ENCODE results near the gene NOP9.

NOP9 gene

GRCh38 chr14:24254630-24255392 lies 44.8 kb upstream of the NOP9 start:
- TF ChIP-seq, protein P1, sequence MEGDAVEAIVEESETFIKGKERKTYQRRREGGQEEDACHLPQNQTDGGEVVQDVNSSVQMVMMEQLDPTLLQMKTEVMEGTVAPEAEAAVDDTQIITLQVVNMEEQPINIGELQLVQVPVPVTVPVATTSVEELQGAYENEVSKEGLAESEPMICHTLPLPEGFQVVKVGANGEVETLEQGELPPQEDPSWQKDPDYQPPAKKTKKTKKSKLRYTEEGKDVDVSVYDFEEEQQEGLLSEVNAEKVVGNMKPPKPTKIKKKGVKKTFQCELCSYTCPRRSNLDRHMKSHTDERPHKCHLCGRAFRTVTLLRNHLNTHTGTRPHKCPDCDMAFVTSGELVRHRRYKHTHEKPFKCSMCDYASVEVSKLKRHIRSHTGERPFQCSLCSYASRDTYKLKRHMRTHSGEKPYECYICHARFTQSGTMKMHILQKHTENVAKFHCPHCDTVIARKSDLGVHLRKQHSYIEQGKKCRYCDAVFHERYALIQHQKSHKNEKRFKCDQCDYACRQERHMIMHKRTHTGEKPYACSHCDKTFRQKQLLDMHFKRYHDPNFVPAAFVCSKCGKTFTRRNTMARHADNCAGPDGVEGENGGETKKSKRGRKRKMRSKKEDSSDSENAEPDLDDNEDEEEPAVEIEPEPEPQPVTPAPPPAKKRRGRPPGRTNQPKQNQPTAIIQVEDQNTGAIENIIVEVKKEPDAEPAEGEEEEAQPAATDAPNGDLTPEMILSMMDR (IDR thresholded peaks at IDR 0.05; ENCODE audit: control insufficient read depth, insufficient read depth, low read depth, low read length, missing control alignments): no peak
- no peak for DNase-seq (ENCODE audit: low read depth)
- H3K4me3 ChIP-seq (ENCODE audit: control insufficient read depth, low read depth, low read length): no peak overlapping the region

- TF ChIP-seq, protein P1 (IDR thresholded peaks at IDR 0.05; ENCODE audit: control insufficient read depth, insufficient read depth, low read depth, low read length, missing control alignments): no peak
- H3K4me3 ChIP-seq (ENCODE audit: control insufficient read depth, low read depth, low read length): no peak overlapping the region
- DNase-seq (ENCODE audit: low read depth): no peak
These were observed 44.2 kb upstream of the NOP9 start for GRCh38 chr14:24255438-24255837.

- DNase-seq (ENCODE audit: low read depth): no peak
- H3K4me3 ChIP-seq (ENCODE audit: control insufficient read depth, low read depth, low read length): no peak overlapping the region
- TF ChIP-seq, protein P1 (IDR thresholded peaks at IDR 0.05; ENCODE audit: control insufficient read depth, insufficient read depth, low read depth, low read length, missing control alignments): no peak
These were observed 43.5 kb upstream of the NOP9 start for GRCh38 chr14:24255931-24256711.

GRCh38 chr14:24256960-24257359 lies 42.7 kb upstream of the NOP9 start:
- no peak overlapping the region for H3K4me3 ChIP-seq (ENCODE audit: control insufficient read depth, low read depth, low read length)
- TF ChIP-seq, protein P1 (IDR thresholded peaks at IDR 0.05; ENCODE audit: control insufficient read depth, insufficient read depth, low read depth, low read length, missing control alignments): no peak
- no peak for DNase-seq (ENCODE audit: low read depth)

- H3K4me3 ChIP-seq (ENCODE audit: control insufficient read depth, low read depth, low read length): no peak overlapping the region
- no peak for DNase-seq (ENCODE audit: low read depth)
- TF ChIP-seq, protein P1 (IDR thresholded peaks at IDR 0.05; ENCODE audit: control insufficient read depth, insufficient read depth, low read depth, low read length, missing control alignments): no peak
These were observed 41.5 kb upstream of the NOP9 start for GRCh38 chr14:24258119-24258518.

- no peak for DNase-seq (ENCODE audit: low read depth)
- TF ChIP-seq, protein P1 (IDR thresholded peaks at IDR 0.05; ENCODE audit: control insufficient read depth, insufficient read depth, low read depth, low read length, missing control alignments): no peak
- H3K4me3 ChIP-seq (ENCODE audit: control insufficient read depth, low read depth, low read length): no peak overlapping the region
These were observed 40.9 kb upstream of the NOP9 start for GRCh38 chr14:24258548-24259265.

Data from AG09309 (cell line).